GM19324 (cell line): ENCODE measurements around the gene ASB6.
"Not testable (repeated sequence)": the region's sequence is repeated elsewhere in the genome, so short reads cannot be mapped to it uniquely, and the experiment has no call there.

Source experiments
- ATAC-seq: cut with Tn5 transposase; IDR thresholded peaks from one replicate; pipeline ENCODE4 v1.9.1; 2021; ENCODE audit warnings: mild to moderate bottlenecking, moderate library complexity; ENCODE audit not compliant: unreplicated experiment, low FRiP score

Gene ASB6

DNA sequence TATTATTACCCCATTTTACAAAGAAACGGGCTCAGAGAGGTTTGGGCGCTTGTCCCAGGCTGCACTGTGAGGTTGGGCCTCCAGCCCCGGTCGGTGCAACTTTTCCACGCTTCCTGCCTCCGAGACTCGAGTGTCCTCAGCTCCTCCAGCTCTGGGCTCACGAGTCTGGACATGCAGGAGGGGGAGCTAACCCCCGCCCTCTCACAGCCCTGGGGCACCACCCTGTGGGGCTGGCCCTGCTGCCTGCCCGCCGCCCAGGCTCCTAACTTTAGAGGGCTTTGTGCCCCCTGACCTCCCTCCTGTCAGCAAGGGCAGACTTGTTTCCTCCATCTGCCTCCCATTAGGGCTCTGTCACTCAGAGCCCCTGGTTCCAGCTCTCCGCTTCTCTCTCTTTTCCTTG lies 4.3 kb upstream of the ASB6 start:
- no peak for ATAC-seq

- no peak for ATAC-seq
These were observed 3.0 kb upstream of the ASB6 start for GRCh38 chr9:129644902-129645301.

- no peak for ATAC-seq
These were observed 2.4 kb upstream of the ASB6 start for GRCh38 chr9:129644365-129644764.

DNA sequence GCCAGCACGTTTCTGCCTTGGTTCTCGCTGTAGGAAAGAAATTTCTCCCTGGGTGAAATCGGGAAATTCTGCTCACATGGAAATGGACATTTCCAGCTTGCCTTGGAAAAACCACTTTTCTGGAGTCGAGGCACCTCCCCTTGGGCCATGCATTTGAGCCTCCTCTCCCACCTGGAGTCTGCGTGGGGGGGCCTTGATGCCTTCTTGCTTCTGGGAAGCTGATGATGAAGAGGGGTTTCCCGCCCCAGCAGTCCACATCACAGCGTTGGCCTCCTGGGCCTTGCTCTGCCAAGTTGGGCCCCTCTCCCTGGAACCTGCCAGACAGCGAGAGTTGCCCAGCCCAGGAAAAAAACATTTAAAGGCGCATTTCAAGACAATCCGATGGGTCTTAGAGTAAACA lies 1.8 kb upstream of the ASB6 start:
- no peak for ATAC-seq

DNA sequence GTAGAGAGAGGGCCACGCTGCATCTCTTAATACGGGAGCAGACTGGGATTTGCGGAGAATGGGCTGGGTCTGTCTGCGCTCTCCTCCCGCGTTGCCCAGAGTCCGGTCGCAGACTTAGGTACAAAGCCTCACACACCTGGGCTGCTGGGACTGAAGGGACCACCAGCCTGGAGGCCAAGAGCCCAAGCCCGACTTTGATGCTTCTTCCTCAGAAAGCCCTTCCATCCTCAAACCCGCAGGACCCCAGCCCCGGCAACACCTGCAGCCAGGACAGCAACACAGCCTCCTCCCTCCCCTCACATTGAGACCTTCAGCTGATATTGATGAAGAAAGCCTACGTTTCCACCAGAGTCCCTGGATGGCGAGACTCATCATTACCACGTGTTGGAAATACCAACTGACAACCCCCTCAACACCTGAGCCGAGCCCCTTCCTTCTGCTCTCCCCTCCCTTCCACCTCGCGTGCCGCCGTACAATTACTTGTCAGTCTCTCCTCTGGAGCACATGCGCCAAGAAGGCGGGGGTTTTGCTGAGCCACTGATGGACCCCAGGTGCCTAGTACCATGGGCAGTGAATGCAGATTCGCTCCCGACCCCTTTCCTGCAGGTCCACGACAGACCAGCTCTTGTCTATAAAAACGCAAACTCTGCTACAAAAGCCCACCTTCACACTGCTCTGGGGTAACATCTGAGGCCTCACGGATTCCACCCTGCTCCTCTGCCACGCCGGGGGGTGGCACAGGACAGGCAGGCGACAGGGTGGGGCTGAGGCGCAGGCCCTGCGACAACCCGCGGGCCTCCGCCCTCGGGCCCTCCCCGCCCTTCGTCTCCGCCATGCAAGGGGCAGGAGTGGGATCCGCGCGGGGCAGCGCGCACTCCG lies 841 bp downstream of the ASB6 start:
- no peak for ATAC-seq

- no peak for ATAC-seq
These were observed 1.7 kb downstream of the ASB6 start for GRCh38 chr9:129640086-129640870.

DNA sequence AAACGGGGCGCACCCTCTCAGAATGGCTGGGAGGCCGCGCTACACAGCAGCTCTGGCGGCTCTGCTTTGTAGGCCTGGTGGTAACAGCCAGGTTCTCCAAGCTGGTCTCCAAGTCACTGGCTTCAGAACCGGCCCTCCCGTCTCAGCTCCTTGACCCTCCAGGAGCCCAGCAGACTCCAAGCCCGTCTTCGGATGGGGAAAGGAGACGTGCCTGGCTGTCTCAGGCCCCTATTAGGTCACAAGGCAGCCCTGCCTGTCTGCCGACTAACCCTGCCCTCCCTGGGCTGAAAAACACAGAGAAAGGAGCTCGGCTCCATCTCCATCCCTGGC lies 2.2 kb downstream of the ASB6 start:
- no peak for ATAC-seq

DNA sequence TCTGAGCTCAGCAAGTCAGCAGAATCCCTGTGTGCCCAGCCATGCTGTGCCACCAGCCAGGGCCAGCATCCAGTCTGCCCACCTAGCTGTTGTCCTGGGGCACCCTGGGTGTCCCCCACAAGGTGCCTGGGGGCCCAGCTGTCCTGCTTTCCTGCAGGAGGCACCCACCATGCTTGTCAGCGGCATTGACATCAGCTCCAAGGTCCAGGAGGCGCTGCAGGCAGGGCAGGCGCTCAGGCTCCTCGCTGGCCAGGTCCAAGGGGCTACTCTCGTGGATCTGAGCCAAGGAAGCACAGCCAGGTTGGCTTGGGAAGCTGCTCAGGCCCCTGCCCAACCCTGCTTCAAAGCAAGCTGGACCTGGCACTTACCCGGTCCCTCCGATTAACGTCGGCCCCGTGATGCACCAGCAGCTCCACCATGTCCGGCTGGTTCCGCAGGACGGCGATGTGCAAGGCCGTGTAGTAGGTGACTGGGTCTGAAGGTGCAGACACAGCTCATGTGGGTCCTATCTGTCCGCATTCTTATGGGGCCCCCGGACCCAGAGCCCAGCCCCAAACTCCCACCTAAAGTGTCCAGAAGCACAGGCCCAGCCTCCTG lies 2.8 kb downstream of the ASB6 start:
- ATAC-seq = no peak

DNA sequence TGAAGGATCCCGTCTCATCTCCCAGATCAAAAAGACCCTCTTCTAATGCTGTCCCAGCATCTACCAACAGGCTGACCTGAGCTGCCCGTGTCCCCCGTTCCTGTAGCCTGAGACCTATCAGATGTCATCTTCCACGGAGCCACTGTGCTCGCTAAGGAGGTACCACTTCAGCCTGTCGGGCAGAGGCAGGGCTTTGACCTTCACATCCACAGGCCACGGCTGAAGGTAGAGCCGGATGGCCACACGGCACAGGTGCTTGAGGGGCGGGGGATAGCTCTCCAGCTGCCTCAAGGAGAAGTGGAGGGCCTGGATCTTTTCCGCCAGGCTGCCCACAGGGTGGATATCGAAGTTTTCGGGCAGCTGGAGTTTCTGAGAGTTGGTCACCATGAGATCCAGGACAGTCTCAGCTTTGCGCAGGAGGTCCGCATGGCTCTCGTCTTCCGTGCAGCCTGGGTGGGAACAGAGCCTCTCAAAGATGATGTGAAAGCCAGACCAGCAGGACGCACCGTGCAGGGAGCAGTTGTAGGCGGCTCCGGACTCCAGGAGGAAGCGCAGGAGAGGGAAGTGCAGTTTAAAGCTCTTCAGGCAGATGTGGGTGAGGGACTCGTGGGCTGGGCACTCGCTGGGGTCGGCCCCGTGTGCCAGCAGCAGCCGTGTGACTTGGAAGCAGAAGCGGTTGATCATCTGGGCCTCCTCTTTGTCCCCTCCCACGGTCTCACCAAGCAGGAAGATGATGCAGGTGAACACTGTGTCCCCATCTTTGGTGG lies 4.1 kb downstream of the ASB6 start:
- no peak for ATAC-seq

DNA sequence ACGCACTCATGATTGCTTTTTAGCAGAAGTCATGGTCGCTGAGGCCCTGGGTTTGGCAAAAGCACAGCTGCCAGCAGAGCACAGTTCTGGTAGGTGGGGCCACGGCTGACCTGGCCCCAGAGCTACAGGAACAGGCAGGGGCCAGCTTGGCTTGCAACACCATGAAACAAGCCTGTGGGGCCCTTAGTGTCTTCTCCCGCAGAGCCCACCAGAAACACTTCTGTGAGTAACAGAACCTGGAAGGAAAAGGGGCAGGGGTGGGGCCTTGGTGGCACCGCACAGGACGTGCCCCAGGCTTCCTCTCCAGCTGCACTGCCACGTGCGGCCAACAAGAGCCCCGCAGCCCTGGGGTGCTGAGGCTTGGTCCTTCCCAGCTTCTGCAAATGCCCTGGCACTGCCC lies 4.8 kb downstream of the ASB6 start:
- ATAC-seq = no peak

- ATAC-seq = not testable (repeated sequence)
These were observed 5.6 kb downstream of the ASB6 start for GRCh38 chr9:129636343-129636742.

- ATAC-seq = no peak
These were observed 6.6 kb downstream of the ASB6 start for GRCh38 chr9:129635099-129636065.

DNA sequence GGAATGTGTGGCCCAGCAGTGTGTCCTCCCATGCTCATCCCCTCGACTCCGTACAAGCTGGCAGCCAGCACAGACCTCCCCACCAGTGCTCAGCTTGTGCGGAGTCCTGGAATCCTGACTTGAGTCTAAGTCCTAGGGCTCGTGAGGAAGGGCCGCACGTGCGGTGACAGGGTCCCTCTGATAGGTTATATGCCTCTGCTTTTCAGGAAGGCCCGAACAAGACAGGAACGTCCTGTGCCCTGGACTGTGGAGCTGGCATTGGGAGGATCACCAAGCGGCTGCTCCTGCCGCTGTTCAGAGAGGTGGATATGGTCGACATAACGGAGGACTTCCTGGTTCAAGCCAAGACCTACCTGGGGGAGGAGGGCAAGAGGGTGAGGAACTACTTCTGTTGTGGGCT lies 8.1 kb downstream of the ASB6 start:
- ATAC-seq = no peak

- ATAC-seq = no peak
These were observed 8.7 kb downstream of the ASB6 start for GRCh38 chr9:129633207-129633606.

DNA sequence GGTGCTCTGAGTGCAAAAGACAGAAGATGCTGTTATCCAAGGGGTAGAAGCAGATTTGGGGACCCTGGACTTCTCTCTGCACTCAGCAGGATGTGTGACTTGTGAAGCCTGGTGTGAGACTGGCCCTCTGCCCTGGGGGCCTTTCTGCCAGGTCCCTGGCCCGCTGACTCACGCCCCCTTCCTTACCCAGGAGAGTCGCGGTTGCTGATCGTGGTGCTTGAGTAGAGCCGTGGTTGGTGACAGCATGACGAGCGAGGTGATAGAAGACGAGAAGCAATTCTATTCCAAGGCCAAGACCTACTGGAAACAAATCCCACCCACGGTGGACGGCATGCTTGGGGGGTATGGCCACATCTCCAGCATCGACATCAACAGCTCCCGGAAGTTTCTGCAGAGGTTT lies 9.5 kb downstream of the ASB6 start:
- no peak for ATAC-seq

DNA sequence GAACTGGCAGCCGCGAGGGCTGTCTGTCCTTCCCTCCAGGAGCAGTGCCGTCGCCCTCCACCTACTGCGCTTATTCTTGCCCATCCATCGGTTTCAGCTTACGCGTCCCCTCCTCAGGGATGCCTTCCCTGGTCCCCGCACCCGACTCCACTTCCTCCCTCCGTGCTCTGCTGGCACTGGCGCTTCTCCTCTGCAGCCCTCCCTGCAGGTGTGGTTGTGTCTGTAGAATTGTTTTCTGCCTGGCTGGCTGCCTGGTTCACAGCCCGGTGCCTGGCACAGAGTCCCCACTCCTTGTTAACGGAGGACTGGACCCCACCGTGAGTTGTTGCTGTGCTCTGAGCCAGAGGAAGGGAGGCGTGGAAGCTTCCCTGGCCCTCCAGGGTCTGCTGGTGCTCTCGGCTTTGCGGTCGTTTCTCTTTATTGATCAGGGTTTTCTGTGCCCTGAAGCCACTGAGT lies 10.2 kb downstream of the ASB6 start:
- no peak for ATAC-seq

GRCh38 chr9:129630967-129631673 lies 10.8 kb downstream of the ASB6 start:
- ATAC-seq = no peak

DNA sequence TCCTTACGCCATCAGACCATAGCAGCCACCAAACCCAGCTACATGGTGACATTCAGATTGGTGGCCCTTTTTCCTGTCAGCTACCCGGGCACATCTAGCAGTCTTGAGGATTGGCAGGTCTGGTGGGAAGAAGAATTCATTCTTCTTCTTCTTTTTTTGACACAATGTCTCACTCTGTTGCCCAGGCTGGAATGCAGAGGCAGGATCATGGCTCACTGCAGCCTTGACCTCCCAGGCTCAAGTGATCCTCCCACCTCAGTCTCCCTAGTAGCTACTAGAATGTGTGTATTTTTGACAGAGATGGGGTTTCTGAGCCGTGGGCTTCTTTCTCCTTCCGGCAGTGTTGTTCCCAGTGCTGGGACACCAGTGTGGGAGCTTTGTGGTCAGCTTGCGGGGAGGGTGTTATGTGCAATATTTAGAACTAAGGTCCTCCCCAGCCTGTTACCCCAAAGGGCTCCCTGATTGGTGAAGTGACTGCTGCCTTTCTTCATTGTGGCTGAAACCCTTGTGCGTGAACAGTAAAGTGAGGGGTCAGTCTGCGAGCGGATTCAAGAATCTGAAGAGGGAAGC lies 12.6 kb downstream of the ASB6 start:
- no peak for ATAC-seq

DNA sequence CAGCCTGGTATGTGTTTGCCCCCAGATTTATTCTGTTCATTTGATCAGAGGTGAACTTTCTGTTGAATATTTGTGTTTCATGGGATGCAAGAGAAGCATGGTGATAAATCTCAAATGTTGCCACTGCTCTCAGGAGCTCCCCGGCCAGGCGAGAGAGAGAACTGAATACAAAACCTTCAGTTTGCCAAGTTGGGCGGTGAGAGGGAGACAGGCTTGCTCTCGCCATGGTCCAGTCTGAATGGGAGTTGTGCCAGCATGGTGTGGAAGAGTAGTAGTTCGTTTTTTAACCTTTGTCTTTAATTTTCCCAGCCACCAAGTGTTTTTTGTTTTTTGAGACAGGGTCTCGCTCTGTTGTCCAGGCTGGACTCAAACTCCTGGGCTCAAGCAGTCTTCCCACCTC lies 13.2 kb downstream of the ASB6 start:
- no peak for ATAC-seq
